Keratinocyte (primary cell): Measurements from ENCODE around the gene RYR2. TPM values are rescaled to one million over a fixed set of nuclear protein-coding genes. Genes with fewer than 3 reads are reported as not detected.

ENCODE experiments used
- DNase-seq: peaks from one replicate; pipeline ENCODE4 v3.0.0-alpha.2; 2011; ENCODE audit warnings: low read depth, missing footprints, low spot score
- FAIRE-seq: peaks from 2 replicates; lab custom pipeline; 2011; peaks lifted over from hg19 to GRCh38; lab: Jason Lieb, UNC
- H2AFZ ChIP-seq: 2 replicates; pipeline ENCODE4 v1.6.0; 2012; ENCODE audit warnings: low read length, control low read depth, inconsistent platforms; ENCODE audit not compliant: control insufficient read depth
- H3K27ac ChIP-seq: 2 replicates; pipeline ENCODE4 v1.5.1; 2011; ENCODE audit warnings: low read length; ENCODE audit not compliant: control insufficient read depth, insufficient read depth
- H3K27me3 ChIP-seq: 3 replicates; pipeline ENCODE4 v1.6.0; 2011; ENCODE audit warnings: low read length; ENCODE audit not compliant: control insufficient read depth, insufficient read depth; ENCODE audit errors: extremely low read depth
- H3K36me3 ChIP-seq, 2 experiments: 2 replicates in 1 of 2; 3 replicates in 1 of 2; pipeline ENCODE4 v1.5.1; 2011; ENCODE audit warnings: low read length in 2 of 2, mild to moderate bottlenecking in 1 of 2; ENCODE audit not compliant: control insufficient read depth in 2 of 2, insufficient read depth in 2 of 2; ENCODE audit errors: extremely low read depth in 1 of 2
- H3K4me1 ChIP-seq: 3 replicates; pipeline ENCODE4 v1.5.1; 2011; ENCODE audit warnings: low read length; ENCODE audit not compliant: control insufficient read depth, insufficient read depth; ENCODE audit errors: extremely low read depth
- H3K4me2 ChIP-seq: 3 replicates; pipeline ENCODE4 v1.6.0; 2011; ENCODE audit warnings: low read depth, low read length; ENCODE audit not compliant: control insufficient read depth, insufficient read depth; ENCODE audit errors: extremely low read depth
- H3K4me3 ChIP-seq, 3 experiments: fragments of 200-600 bp in 1 of 3; sonication (generic) in 1 of 3; 2 replicates in 2 of 3; 3 replicates in 1 of 3; pipeline ENCODE4 v1.5.1; 2011 to 2016; ENCODE audit warnings: low read length in 3 of 3, mild to moderate bottlenecking in 3 of 3, control low read depth in 2 of 3, inconsistent platforms in 1 of 3, low read depth in 1 of 3, mixed read lengths in 1 of 3, mixed run types in 1 of 3, moderate library complexity in 1 of 3; ENCODE audit not compliant: control insufficient read depth in 2 of 3, insufficient read depth in 2 of 3; ENCODE audit errors: extremely low read depth in 1 of 3
- H3K79me2 ChIP-seq: 2 replicates; pipeline ENCODE4 v1.6.0; 2012; ENCODE audit warnings: low read length; ENCODE audit not compliant: control insufficient read depth, insufficient read depth
- H3K9ac ChIP-seq: 3 replicates; pipeline ENCODE4 v1.6.0; 2011; ENCODE audit warnings: low read length; ENCODE audit not compliant: control insufficient read depth, insufficient read depth; ENCODE audit errors: extremely low read depth
- H3K9me1 ChIP-seq: 3 replicates; pipeline ENCODE4 v1.6.0; 2011; ENCODE audit warnings: low read length; ENCODE audit not compliant: control insufficient read depth, insufficient read depth; ENCODE audit errors: extremely low read depth
- H3K9me3 ChIP-seq: 2 replicates; pipeline ENCODE4 v1.5.1; 2012; ENCODE audit warnings: low read depth, low read length; ENCODE audit not compliant: control insufficient read depth
- H4K20me1 ChIP-seq: 3 replicates; pipeline ENCODE4 v1.6.0; 2011; ENCODE audit warnings: low read length; ENCODE audit not compliant: control insufficient read depth, insufficient read depth; ENCODE audit errors: extremely low read depth
- CTCF ChIP-seq, 3 experiments: IDR thresholded peaks in 1 of 3; conservative IDR thresholded peaks in 1 of 3; optimal IDR thresholded peaks in 1 of 3; 2 replicates in 2 of 3; 3 replicates in 1 of 3; pipeline versions ENCODE3 to v1.5.1; 2011; ENCODE audit warnings: low read length in 3 of 3, mild to moderate bottlenecking in 3 of 3, moderate library complexity in 2 of 3, control low read depth in 1 of 3, inconsistent platforms in 1 of 3; ENCODE audit not compliant: insufficient read depth in 2 of 3; ENCODE audit errors: extremely low read depth in 1 of 3
- EZH2 ChIP-seq: IDR thresholded peaks from one replicate; pipeline ENCODE4 v1.6.1; 2012; ENCODE audit warnings: inconsistent platforms, mild to moderate bottlenecking, low read length, moderate library complexity
- dilution Hi-C: fragments of 300-500 bp; cut with MboI; formaldehyde crosslinking; loops from one replicate; pipeline ENCODE4 v1.7.0; 2020; ENCODE audit warnings: low sequenced_read_pairs; ENCODE audit not compliant: extremely low pct_ligation_motif_present
- polyA plus RNA-seq, 5 experiments: library from polyadenylated mRNA; depleted of rRNA in 3 of 5; stranded (reverse) in 3 of 5; stranded (forward) in 1 of 5; unstranded in 1 of 5; fragments of >200 nt; gene quantifications; 1 replicate in 1 of 5; 2 replicates in 3 of 5; 3 replicates in 1 of 5; pipeline versions ENCODE4 v1.2.1 to v1.2.3, GENCODE V29; 2011 to 2012; ENCODE audit warnings: missing spikeins in 2 of 5, low read depth in 1 of 5, low replicate concordance in 1 of 5

Gene RYR2
- polyA plus RNA-seq, 1 donor (not counting 4 experiments of a cell fraction or from before 2014, with no cell fraction given): 0.05 TPM

GRCh38 chr1:237804516-237804915 lies 762.5 kb downstream of the RYR2 start:
- Histone ChIP-seq H3K9me3 (no peaks in the 10 kb centered on the region), H2AFZ (no peak overlapping the region), H3K9me1 (no peaks in the 10 kb centered on the region), H3K4me1 (no peaks in the 10 kb centered on the region), H4K20me1 (no peaks in the 10 kb centered on the region), H3K9ac (no peak overlapping the region), H3K27ac (no peak overlapping the region), H3K4me2 (no peak overlapping the region), H3K27me3 (no peaks in the 10 kb centered on the region), H3K36me3 (no peaks in the 10 kb centered on the region), H3K79me2 (no peaks in the 10 kb centered on the region), H3K4me3 (no peak overlapping the region)
- no peak for TF ChIP-seq CTCF (optimal IDR thresholded peaks at IDR 0.05 in 1 of 3, IDR thresholded peaks at IDR 0.05 in 1 of 3, conservative IDR thresholded peaks at IDR 0.05 in 1 of 3; ENCODE audit: extremely low read depth in 1 of 3, insufficient read depth in 2 of 3, low read length in 3 of 3)
- no peak for TF ChIP-seq EZH2
- dilution Hi-C loops: no loop called here
- FAIRE-seq (no peak), DNase-seq (no peak)

- no peak overlapping the region for H3K4me3 ChIP-seq
- no peaks in the 10 kb centered on the region for H3K79me2 ChIP-seq
- DNase-seq (no peak), FAIRE-seq (no peak)
- H3K36me3 ChIP-seq: no peaks in the 10 kb centered on the region
- H4K20me1 ChIP-seq: no peaks in the 10 kb centered on the region
- no peak overlapping the region for H3K27ac ChIP-seq
- dilution Hi-C loops: no loop called here
- no peaks in the 10 kb centered on the region for H3K9me1 ChIP-seq
- H3K27me3 ChIP-seq: no peaks in the 10 kb centered on the region
- TF ChIP-seq EZH2: no peak
- TF ChIP-seq CTCF (optimal IDR thresholded peaks at IDR 0.05 in 1 of 3, IDR thresholded peaks at IDR 0.05 in 1 of 3, conservative IDR thresholded peaks at IDR 0.05 in 1 of 3; ENCODE audit: extremely low read depth in 1 of 3, insufficient read depth in 2 of 3, low read length in 3 of 3): no peak
- H3K4me2 ChIP-seq: no peak overlapping the region
- H2AFZ ChIP-seq: no peak overlapping the region
- no peak overlapping the region for H3K9ac ChIP-seq
- no peaks in the 10 kb centered on the region for H3K4me1 ChIP-seq
- H3K9me3 ChIP-seq: no peaks in the 10 kb centered on the region
Observed at GRCh38 chr1:237809099-237809498, 767.1 kb downstream of the RYR2 start.
